Spleen (tissue), 11 donors: ENCODE data around the gene TNRC18. TPM values are rescaled to one million over a fixed set of nuclear protein-coding genes. Genes with fewer than 3 reads are reported as not detected.
A peak's percentile ranks its signal among the peaks of the same experiment; 100 is the strongest.
"Not testable (repeated sequence)": the region's sequence is repeated elsewhere in the genome, so short reads cannot be mapped to it uniquely, and the experiment has no call there.

Experiments used
- DNase-seq: peaks from one replicate; pipeline ENCODE4 v3.0.0-alpha.2; 2020
- H3K27ac ChIP-seq, 8 donors: fragments of 200-600 bp; sonication (generic) in 7 of 8; 1 replicate in 4 of 8; 2 replicates in 4 of 8; pipeline versions ENCODE4 v1.5.0 to v1.8.0; 2016 to 2021; ENCODE audit warnings: inconsistent platforms in 4 of 8, mild to moderate bottlenecking in 4 of 8, moderate library complexity in 1 of 8
- H3K27me3 ChIP-seq, 7 donors: fragments of 200-600 bp; sonication (generic) in 6 of 7; replicated peaks in 1 of 7; 1 replicate in 4 of 7; 2 replicates in 3 of 7; pipeline versions ENCODE4 v1.5.0 to v1.8.0; 2016 to 2021; ENCODE audit warnings: inconsistent platforms in 3 of 7, mild to moderate bottlenecking in 1 of 7
- H3K36me3 ChIP-seq, 6 donors: fragments of 200-600 bp; sonication (generic) in 5 of 6; 1 replicate in 4 of 6; 2 replicates in 2 of 6; pipeline versions ENCODE4 v1.5.0 to v1.8.0; 2016 to 2021; ENCODE audit warnings: inconsistent platforms in 2 of 6
- H3K4me1 ChIP-seq, 6 donors: fragments of 200-600 bp; sonication (generic) in 5 of 6; 1 replicate in 3 of 6; 2 replicates in 3 of 6; pipeline versions ENCODE4 v1.5.0 to v1.8.0; 2016 to 2021; ENCODE audit warnings: inconsistent platforms in 3 of 6
- H3K4me3 ChIP-seq, 8 donors: fragments of 200-600 bp; sonication (generic) in 7 of 8; 1 replicate in 4 of 8; 2 replicates in 4 of 8; pipeline versions ENCODE4 v1.5.0 to v1.8.0; 2016 to 2021; ENCODE audit warnings: inconsistent platforms in 4 of 8, mild to moderate bottlenecking in 4 of 8, moderate library complexity in 2 of 8
- H3K9me3 ChIP-seq, 8 donors: fragments of 200-600 bp; sonication (generic) in 7 of 8; 1 replicate in 4 of 8; 2 replicates in 4 of 8; pipeline versions ENCODE4 v1.5.0 to v1.8.0; 2016 to 2021; ENCODE audit warnings: inconsistent platforms in 4 of 8
- POLR2A ChIP-seq, 3 donors: fragments of 450-650 bp; IDR thresholded peaks; one replicate each; pipeline ENCODE4 v1.5.1; 2017; ENCODE audit warnings: antibody characterized with exemption in 3 of 3, mild to moderate bottlenecking in 1 of 3
- POLR2AphosphoS5 ChIP-seq, 3 donors: sonication (generic); formaldehyde crosslinking; IDR thresholded peaks; one replicate each; pipeline ENCODE4 v1.5.1; 2017; ENCODE audit warnings: antibody characterized with exemption in 3 of 3
- WGBS, 5 donors: extraction: QIAGEN DNeasy Blood & Tissue Kit in 3 of 5; methylation state at CpG; one replicate each; pipeline versions ENCODE4 v1.1.5 to v1.1.7; 2013 to 2018; 5-methylcytosine and 5-hydroxymethylcytosine counted together
- intact Hi-C: fragments of 100-400 bp; cut with DNase I; formaldehyde crosslinking; loops from one replicate; pipeline ENCODE4 v1.15.0; 2023; ENCODE audit warnings: low total_unique reads
- polyA plus RNA-seq, 3 donors: library from polyadenylated mRNA; stranded (reverse); fragments of 200-250 nt; gene quantifications; one replicate each; pipeline ENCODE4 v1.2.1, GENCODE V29; 2013
- total RNA-seq, 7 donors: library from RNA; depleted of rRNA in 3 of 7; stranded (reverse); fragments of >200 nt in 3 of 7; fragmentation: NEBNext Ultra II Directional in 4 of 7; extraction: Animal tissue kit (Norgen Biotek cat#: 25700) in 4 of 7; gene quantifications; one replicate each; pipeline versions ENCODE4 v1.1.0 to v1.2.1, GENCODE V29; 2016 to 2021
- TF ChIP-seq, protein P1 (sequence below), 11 experiments: fragments of 200-600 bp in 7 of 11; fragments of 450-650 bp in 4 of 11; sonication (generic) in 4 of 11; IDR thresholded peaks in 8 of 11; conservative IDR thresholded peaks in 3 of 11; 1 replicate in 7 of 11; 2 replicates in 4 of 11; pipeline versions ENCODE4 v1.4.0 to v1.8.0; 2016 to 2021; ENCODE audit warnings: antibody characterized with exemption in 11 of 11, inconsistent platforms in 4 of 11, mild to moderate bottlenecking in 1 of 11
- donor health status: healthy with polysubstance abuse.
- donor health status: DM: no; HTN: no; CAD: no; lungs with moderate emphysema.
- donor health status: DM: no; HTN: no; CAD: no.
- donor health status: Bipolar disorder and iron deficiency.
- donor health status: healthy.
- donor health status: DM: no; HTN: no; CAD: no.
- donor health status: DM: yes; HTN: yes; CAD: no.

The TNRC18 gene
- total and polyA plus RNA-seq, 10 donors = 3.4 to 124 (median 71.0) TPM

DNA sequence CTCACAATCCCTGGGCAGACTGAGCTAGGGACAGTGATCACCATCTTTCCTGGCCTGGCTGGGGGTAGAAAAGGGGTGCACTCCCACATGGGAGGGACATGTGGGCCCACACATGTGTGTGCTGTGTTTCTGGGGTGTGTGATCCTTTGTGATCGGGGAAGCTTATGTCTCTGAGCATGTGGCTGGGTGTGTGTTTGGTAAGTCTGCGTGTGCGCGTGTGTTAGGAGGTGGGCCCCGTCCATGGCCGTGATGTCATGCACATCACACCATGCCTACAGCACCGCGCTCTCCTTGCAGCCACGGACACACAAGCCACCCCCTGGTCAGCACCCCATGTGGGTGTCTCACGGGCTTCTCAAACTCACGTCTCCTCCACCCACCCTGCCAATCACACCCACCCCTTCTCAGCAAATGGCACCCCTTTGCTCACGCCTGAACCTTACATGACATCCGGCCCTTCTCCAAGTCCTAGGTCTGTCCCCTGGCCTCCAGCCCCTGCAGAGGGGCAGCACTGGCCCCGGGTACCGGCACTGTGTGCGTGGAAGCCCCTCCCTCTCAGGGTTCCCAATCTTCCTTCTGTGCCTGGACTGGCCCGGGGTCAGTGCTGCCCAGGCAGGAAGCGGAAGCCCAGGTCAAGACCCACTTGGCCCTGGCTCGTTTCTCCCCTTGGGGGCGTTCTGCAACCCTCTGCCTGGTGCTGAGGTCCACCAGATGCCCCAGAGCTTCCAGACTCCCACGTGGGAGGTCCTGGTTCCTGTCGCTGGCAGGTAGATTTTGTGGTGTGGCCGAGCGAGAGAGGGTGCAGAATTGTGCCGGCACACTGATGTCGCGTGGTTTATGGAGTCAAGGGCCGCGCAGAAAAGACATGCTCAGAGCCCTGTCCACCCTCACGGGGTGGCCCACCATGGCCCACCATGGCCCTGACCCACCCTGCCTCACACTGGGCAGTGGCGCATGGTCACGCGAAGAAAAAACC, 128.3 kb downstream of the TNRC18 start:
- Histone ChIP-seq H3K4me3 (no peak overlapping the region), H3K27ac (no peak overlapping the region), H3K27me3 (peaks cover 0 to 40% (median 15%) of the 10 kb centered on the region in 7 donors), H3K9me3 (peaks cover 0 to 10% (median 5%) of the 10 kb centered on the region in 8 donors), H3K36me3 (no peaks in the 10 kb centered on the region), H3K4me1 (peaks cover 0 to 16% (median 11%) of the 10 kb centered on the region in 6 donors)
- WGBS, 5 donors = 74 to 80% (median 79%) methylated on average over 19 to 33 of the region's 33 CpGs
- no peak for DNase-seq
- TF ChIP-seq POLR2AphosphoS5 (IDR thresholded peaks at IDR 0.05) (no peak), POLR2A (IDR thresholded peaks at IDR 0.05) (no peak)
- TF ChIP-seq, protein P1, sequence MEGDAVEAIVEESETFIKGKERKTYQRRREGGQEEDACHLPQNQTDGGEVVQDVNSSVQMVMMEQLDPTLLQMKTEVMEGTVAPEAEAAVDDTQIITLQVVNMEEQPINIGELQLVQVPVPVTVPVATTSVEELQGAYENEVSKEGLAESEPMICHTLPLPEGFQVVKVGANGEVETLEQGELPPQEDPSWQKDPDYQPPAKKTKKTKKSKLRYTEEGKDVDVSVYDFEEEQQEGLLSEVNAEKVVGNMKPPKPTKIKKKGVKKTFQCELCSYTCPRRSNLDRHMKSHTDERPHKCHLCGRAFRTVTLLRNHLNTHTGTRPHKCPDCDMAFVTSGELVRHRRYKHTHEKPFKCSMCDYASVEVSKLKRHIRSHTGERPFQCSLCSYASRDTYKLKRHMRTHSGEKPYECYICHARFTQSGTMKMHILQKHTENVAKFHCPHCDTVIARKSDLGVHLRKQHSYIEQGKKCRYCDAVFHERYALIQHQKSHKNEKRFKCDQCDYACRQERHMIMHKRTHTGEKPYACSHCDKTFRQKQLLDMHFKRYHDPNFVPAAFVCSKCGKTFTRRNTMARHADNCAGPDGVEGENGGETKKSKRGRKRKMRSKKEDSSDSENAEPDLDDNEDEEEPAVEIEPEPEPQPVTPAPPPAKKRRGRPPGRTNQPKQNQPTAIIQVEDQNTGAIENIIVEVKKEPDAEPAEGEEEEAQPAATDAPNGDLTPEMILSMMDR (IDR thresholded peaks at IDR 0.05 in 8 of 11, conservative IDR thresholded peaks at IDR 0.05 in 3 of 11) = no peak
- intact Hi-C loops = no loop called here

DNA sequence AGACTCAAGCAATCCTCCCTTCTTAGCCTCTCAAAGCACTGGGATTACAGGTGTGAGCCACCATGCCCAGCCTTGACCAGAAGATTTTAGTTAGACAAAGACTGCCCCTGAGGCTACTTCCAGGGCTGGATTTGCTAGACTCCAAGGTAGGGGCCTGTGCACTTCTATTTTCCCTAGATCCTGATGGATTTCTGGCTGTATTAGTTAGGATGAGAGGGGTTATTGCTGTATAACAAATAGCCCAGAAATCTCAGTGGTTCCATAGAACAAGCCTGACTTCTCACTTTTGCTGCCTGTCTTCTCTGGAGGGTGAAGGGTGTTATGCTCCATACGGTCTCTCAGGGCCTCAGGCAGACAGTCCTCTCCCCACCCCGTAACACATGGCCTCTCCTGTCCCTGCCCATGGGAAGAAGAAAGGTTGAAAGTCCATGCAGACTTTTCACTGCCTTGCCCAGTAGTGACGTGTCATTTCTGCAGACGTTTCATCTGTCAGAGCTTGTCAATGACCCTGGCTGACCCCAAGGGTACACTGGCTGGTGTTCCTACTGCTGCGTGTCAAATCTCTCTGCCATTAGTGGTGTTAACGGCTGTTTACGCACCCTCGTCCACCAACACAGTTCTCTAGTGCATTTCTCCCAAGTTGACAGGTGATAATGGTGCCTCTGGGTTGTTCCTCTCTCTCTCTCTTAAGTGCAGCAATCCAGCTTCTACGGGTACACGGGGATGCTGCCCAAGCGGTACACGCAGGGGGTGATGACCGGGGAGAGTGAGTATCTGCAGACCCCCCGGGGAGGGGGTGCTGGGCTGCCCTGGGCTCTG, 129.3 kb downstream of the TNRC18 start:
- Histone ChIP-seq H3K36me3 (no peaks in the 10 kb centered on the region), H3K27ac (no peak overlapping the region), H3K4me1 (peaks cover 0 to 16% (median 11%) of the 10 kb centered on the region in 6 donors), H3K27me3 (peaks cover 0 to 40% (median 15%) of the 10 kb centered on the region in 7 donors), H3K9me3 (peaks cover 0 to 10% (median 5%) of the 10 kb centered on the region in 8 donors), H3K4me3 (no peak overlapping the region)
- TF ChIP-seq POLR2A (IDR thresholded peaks at IDR 0.05) (no peak), POLR2AphosphoS5 (IDR thresholded peaks at IDR 0.05) (no peak)
- TF ChIP-seq, protein P1 (IDR thresholded peaks at IDR 0.05 in 8 of 11, conservative IDR thresholded peaks at IDR 0.05 in 3 of 11) = no peak
- DNase-seq = no peak
- 87 to 95% (median 89%) methylated on average over 14 of the region's 14 CpGs for WGBS, 5 donors
- intact Hi-C loops = no loop called here

DNA sequence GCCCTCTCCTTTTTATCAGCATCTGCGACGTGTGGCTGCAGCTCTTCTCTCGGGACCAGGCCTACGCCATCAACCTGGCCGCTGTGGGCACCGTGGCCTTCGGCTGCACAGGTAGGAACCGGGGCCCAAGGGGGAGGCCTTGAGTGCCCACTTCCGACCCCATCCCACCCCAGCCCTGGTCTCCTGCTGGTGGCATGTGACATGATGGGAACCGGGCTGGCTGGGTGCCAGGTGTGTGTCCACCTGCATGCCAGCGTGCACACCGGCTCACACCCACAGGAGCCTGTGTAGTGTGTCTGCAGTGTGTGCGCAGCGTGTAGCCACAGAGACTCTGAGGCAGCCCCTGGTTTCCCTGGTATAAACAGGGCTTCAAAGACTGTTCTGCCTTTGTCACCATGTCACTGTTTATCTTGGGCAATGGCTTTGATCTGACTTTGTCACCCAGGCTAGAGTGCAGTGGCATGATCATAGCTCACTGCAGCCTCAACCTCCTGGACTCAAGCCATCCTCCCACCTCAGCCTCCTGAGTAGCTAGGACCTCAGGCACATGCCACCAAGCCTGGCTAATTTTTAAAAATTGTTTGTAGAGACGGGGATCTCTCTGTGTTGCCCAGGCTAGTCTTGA, 131.8 kb downstream of the TNRC18 start:
- intact Hi-C loops, H3K9me3 ChIP-seq, H3K4me1 ChIP-seq, H3K4me3 ChIP-seq, H3K27ac ChIP-seq, H3K36me3 ChIP-seq: not testable (repeated sequence)
- WGBS, 5 donors = 69 to 88% (median 87%) methylated on average over 3 to 15 of the region's 15 CpGs
- peaks cover 0 to 15% (median 2%) of the 10 kb centered on the region in 7 donors for H3K27me3 ChIP-seq
- DNase-seq = peak; percentile 69

DNA sequence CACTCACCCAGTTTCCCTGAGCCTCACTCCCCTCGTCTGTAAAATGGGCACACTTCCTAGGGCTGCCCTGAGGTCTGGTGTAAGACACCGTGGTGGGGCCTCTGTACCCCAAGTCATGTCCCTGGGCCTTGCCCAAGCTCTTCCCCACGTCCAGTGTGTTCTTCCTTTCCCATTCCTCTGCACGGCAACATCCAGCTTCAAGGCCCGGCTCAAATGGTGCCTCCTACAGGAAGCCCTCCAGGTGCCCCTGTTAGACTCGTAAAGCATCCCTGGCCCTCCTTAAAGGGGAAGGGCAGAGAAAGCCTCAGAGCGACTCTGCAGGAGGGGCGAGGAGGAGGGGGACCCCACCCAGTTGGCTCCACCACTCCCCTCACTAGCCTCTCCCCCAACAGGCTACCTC, 132.3 kb downstream of the TNRC18 start:
- H3K27ac ChIP-seq = no peak overlapping the region
- H3K4me1 ChIP-seq = peaks cover 0 to 3% (median 0%) of the 10 kb centered on the region in 6 donors
- peaks cover 0 to 12% (median 0%) of the 10 kb centered on the region in 7 donors for H3K27me3 ChIP-seq
- H3K9me3 ChIP-seq = peaks cover 0 to 10% (median 5%) of the 10 kb centered on the region in 8 donors
- no peaks in the 10 kb centered on the region for H3K36me3 ChIP-seq
- TF ChIP-seq POLR2AphosphoS5 (IDR thresholded peaks at IDR 0.05) = no peak
- WGBS, 5 donors = 80 to 92% (median 83%) methylated on average over 7 to 8 of the region's 8 CpGs
- intact Hi-C loops = no loop called here
- no peak overlapping the region for H3K4me3 ChIP-seq
- no peak for DNase-seq
